Neural crest cell (in vitro differentiated cells): Measurements from ENCODE around the gene ITGBL1. TPM values are rescaled to one million over a fixed set of nuclear protein-coding genes. Genes with fewer than 3 reads are reported as not detected.

Source experiments
- DNase-seq: peaks from one replicate; pipeline ENCODE4 v3.0.0; 2021; ENCODE audit warnings: low read depth, mixed read lengths, low spot score
- H3K27ac Mint-ChIP-seq: one replicate; pipeline ENCODE4 v1.8.0; 2021; ENCODE audit warnings: mild to moderate bottlenecking, mixed read lengths; ENCODE audit not compliant: unreplicated experiment
- H3K27me3 Mint-ChIP-seq: 2 replicates; pipeline ENCODE4 v1.8.0; 2021; ENCODE audit warnings: low read depth, mild to moderate bottlenecking, mixed read lengths
- H3K36me3 Mint-ChIP-seq: 2 replicates; pipeline ENCODE4 v1.8.0; 2021; ENCODE audit warnings: low read depth, mild to moderate bottlenecking, mixed read lengths
- H3K4me1 Mint-ChIP-seq: 2 replicates; pipeline ENCODE4 v1.8.0; 2021; ENCODE audit warnings: mixed read lengths
- H3K4me3 Mint-ChIP-seq: one replicate; pipeline ENCODE4 v1.8.0; 2021; ENCODE audit warnings: mild to moderate bottlenecking, mixed read lengths
- H3K9me3 Mint-ChIP-seq: 2 replicates; pipeline ENCODE4 v1.8.0; 2021; ENCODE audit warnings: mixed read lengths
- CTCF ChIP-seq: fragments of 200-600 bp; sonication (generic); conservative IDR thresholded peaks from 2 replicates; pipeline ENCODE4 v1.5.0; 2021; ENCODE audit warnings: antibody characterized with exemption, mild to moderate bottlenecking
- total RNA-seq: library from RNA; stranded (reverse); gene quantifications from 2 replicates; pipeline ENCODE4 v1.2.1, GENCODE V29; 2021

Gene ITGBL1
- total RNA-seq, 1 donor from 2014 or later, result not detected

GRCh38 chr13:101453784-101454201, 1.3 kb downstream of the ITGBL1 start:
- no peak for TF ChIP-seq CTCF
- H3K4me3 Mint-ChIP-seq, result no peak overlapping the region
- no peaks in the 10 kb centered on the region for H3K36me3 Mint-ChIP-seq
- H3K9me3 Mint-ChIP-seq, result no peaks in the 10 kb centered on the region
- no peaks in the 10 kb centered on the region for H3K4me1 Mint-ChIP-seq
- DNase-seq, result no peak
- no peak overlapping the region for H3K27ac Mint-ChIP-seq
- no peaks in the 10 kb centered on the region for H3K27me3 Mint-ChIP-seq

- DNase-seq, result no peak
- H3K4me3 Mint-ChIP-seq, result no peak overlapping the region
- H3K27me3 Mint-ChIP-seq, result no peaks in the 10 kb centered on the region
- H3K36me3 Mint-ChIP-seq, result no peaks in the 10 kb centered on the region
- no peak for TF ChIP-seq CTCF
- H3K4me1 Mint-ChIP-seq, result no peaks in the 10 kb centered on the region
- H3K27ac Mint-ChIP-seq, result no peak overlapping the region
- H3K9me3 Mint-ChIP-seq, result no peaks in the 10 kb centered on the region
These were observed 2.3 kb downstream of the ITGBL1 start for GRCh38 chr13:101454767-101455166.

- Mint-ChIP-seq H3K27me3 (no peaks in the 10 kb centered on the region), H3K36me3 (no peaks in the 10 kb centered on the region)
These were observed 3.4 kb downstream of the ITGBL1 start for GRCh38 chr13:101455863-101456262.

GRCh38 chr13:101457176-101457575, 4.7 kb downstream of the ITGBL1 start:
- no peaks in the 10 kb centered on the region for H3K27me3 Mint-ChIP-seq
- no peaks in the 10 kb centered on the region for H3K36me3 Mint-ChIP-seq
- no peaks in the 10 kb centered on the region for H3K9me3 Mint-ChIP-seq
- H3K4me1 Mint-ChIP-seq, result no peaks in the 10 kb centered on the region
- TF ChIP-seq CTCF, result no peak
- no peak overlapping the region for H3K4me3 Mint-ChIP-seq
- DNase-seq, result no peak
- no peak overlapping the region for H3K27ac Mint-ChIP-seq

More at GRCh38 chr13:101455863-101456262, 3.4 kb downstream of the ITGBL1 start:
- Mint-ChIP-seq H3K27ac (no peak overlapping the region), H3K4me1 (no peaks in the 10 kb centered on the region), H3K4me3 (no peak overlapping the region), H3K9me3 (no peaks in the 10 kb centered on the region)
- no peak for TF ChIP-seq CTCF
- DNase-seq, result no peak

GRCh38 chr13:101465877-101466276, 13.4 kb downstream of the ITGBL1 start:
- H3K27me3 Mint-ChIP-seq, result no peaks in the 10 kb centered on the region
- H3K9me3 Mint-ChIP-seq, result no peaks in the 10 kb centered on the region
- H3K36me3 Mint-ChIP-seq, result no peaks in the 10 kb centered on the region
- no peak overlapping the region for H3K27ac Mint-ChIP-seq
- H3K4me3 Mint-ChIP-seq, result no peak overlapping the region
- no peak for TF ChIP-seq CTCF
- no peaks in the 10 kb centered on the region for H3K4me1 Mint-ChIP-seq
- DNase-seq, result no peak

- TF ChIP-seq CTCF, result no peak
- no peaks in the 10 kb centered on the region for H3K9me3 Mint-ChIP-seq
- no peak overlapping the region for H3K4me3 Mint-ChIP-seq
- no peaks in the 10 kb centered on the region for H3K36me3 Mint-ChIP-seq
- DNase-seq, result no peak
- no peak overlapping the region for H3K27ac Mint-ChIP-seq
- H3K4me1 Mint-ChIP-seq, result no peaks in the 10 kb centered on the region
- H3K27me3 Mint-ChIP-seq, result no peaks in the 10 kb centered on the region
These were observed 14.9 kb downstream of the ITGBL1 start for GRCh38 chr13:101467415-101467814.
